Esophagus squamous epithelium (tissue), 4 donors: ENCODE measurements around the gene KLHL9.

Source experiments
- POLR2A ChIP-seq, 4 donors: fragments of 450-650 bp; IDR thresholded peaks; one replicate each; pipeline ENCODE4 v1.6.1; 2017; ENCODE audit warnings: antibody characterized with exemption in 4 of 4, mild to moderate bottlenecking in 4 of 4, moderate library complexity in 3 of 4
- TF ChIP-seq, protein P1 (sequence below), 6 experiments: fragments of 450-650 bp in 4 of 6; fragments of 200-600 bp in 2 of 6; sonication (generic) in 2 of 6; IDR thresholded peaks; one replicate each; pipeline ENCODE4 v1.5.1; 2016 to 2019; ENCODE audit warnings: antibody characterized with exemption in 6 of 6, mild to moderate bottlenecking in 4 of 6, moderate library complexity in 4 of 6

GRCh38 chr9:21334701-21335632, at the start of gene KLHL9:
- TF ChIP-seq, protein P1, sequence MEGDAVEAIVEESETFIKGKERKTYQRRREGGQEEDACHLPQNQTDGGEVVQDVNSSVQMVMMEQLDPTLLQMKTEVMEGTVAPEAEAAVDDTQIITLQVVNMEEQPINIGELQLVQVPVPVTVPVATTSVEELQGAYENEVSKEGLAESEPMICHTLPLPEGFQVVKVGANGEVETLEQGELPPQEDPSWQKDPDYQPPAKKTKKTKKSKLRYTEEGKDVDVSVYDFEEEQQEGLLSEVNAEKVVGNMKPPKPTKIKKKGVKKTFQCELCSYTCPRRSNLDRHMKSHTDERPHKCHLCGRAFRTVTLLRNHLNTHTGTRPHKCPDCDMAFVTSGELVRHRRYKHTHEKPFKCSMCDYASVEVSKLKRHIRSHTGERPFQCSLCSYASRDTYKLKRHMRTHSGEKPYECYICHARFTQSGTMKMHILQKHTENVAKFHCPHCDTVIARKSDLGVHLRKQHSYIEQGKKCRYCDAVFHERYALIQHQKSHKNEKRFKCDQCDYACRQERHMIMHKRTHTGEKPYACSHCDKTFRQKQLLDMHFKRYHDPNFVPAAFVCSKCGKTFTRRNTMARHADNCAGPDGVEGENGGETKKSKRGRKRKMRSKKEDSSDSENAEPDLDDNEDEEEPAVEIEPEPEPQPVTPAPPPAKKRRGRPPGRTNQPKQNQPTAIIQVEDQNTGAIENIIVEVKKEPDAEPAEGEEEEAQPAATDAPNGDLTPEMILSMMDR (IDR thresholded peaks at IDR 0.05) = peak in 1 of 6 experiments; percentile 8
- peak in 2 of 4 donors; percentile 20 to 70 for TF ChIP-seq POLR2A (IDR thresholded peaks at IDR 0.05)
